Measurements from ENCODE around the gene TBX5.

The TBX5 gene

GRCh38 chr12:114425031-114425626 lies 19.2 kb upstream of the TBX5 start:
- no peak for DNase-seq

GRCh38 chr12:114420944-114421335 lies 15.0 kb upstream of the TBX5 start:
- no peak for DNase-seq

- no peak for DNase-seq
Observed at GRCh38 chr12:114420182-114420943, 14.4 kb upstream of the TBX5 start.

- no peak for DNase-seq
Observed at GRCh38 chr12:114416028-114416427, 10.1 kb upstream of the TBX5 start.

- no peak for DNase-seq
Observed at GRCh38 chr12:114415525-114415868, 9.6 kb upstream of the TBX5 start.

- no peak for DNase-seq
Observed at GRCh38 chr12:114414866-114415524, 9.1 kb upstream of the TBX5 start.

- no peak for DNase-seq
Observed at GRCh38 chr12:114414031-114414865, 8.3 kb upstream of the TBX5 start.

GRCh38 chr12:114412825-114413749 lies 7.1 kb upstream of the TBX5 start:
- DNase-seq, result no peak

GRCh38 chr12:114412307-114412706 lies 6.4 kb upstream of the TBX5 start:
- DNase-seq, result no peak

- no peak for DNase-seq
Observed at GRCh38 chr12:114411071-114411837, 5.3 kb upstream of the TBX5 start.

- DNase-seq, result no peak
Observed at GRCh38 chr12:114409852-114410600, 4.1 kb upstream of the TBX5 start.

GRCh38 chr12:114408886-114409851 lies 3.2 kb upstream of the TBX5 start:
- DNase-seq, result no peak

- DNase-seq, result no peak
Observed at GRCh38 chr12:114408471-114408885, 2.5 kb upstream of the TBX5 start.

- no peak for DNase-seq
Observed at GRCh38 chr12:114407842-114408411, 2.0 kb upstream of the TBX5 start.

- DNase-seq, result no peak
Observed at GRCh38 chr12:114406984-114407841, 1.3 kb upstream of the TBX5 start.

GRCh38 chr12:114406316-114406983 lies 506 bp upstream of the TBX5 start:
- no peak for DNase-seq

GRCh38 chr12:114404926-114405518 lies 922 bp downstream of the TBX5 start:
- no peak for DNase-seq

All from NCI-H446 (cell line).